ENCODE data around the gene VTI1A. TPM values are rescaled to one million over a fixed set of nuclear protein-coding genes. Genes with fewer than 3 reads are reported as not detected.

The VTI1A gene
- total RNA-seq, 1 donor from 2014 or later, result 39.4 TPM

- no peak for DNase-seq (ENCODE audit: low spot score, unreplicated experiment)
- TF ChIP-seq CTCF (IDR thresholded peaks at IDR 0.05; ENCODE audit: unreplicated experiment), result no peak
Measured at GRCh38 chr10:112663234-112664125, 216.5 kb downstream of the VTI1A start.

GRCh38 chr10:112666094-112666493 is 219.1 kb downstream of the VTI1A start:
- peaks cover 4% of the 10 kb centered on the region for H3K27me3 Mint-ChIP-seq
- DNase-seq (ENCODE audit: low spot score, unreplicated experiment), result no peak
- no peak overlapping the region for H3K4me3 Mint-ChIP-seq (ENCODE audit: low read depth)
- H3K27ac Mint-ChIP-seq, result no peak overlapping the region
- H3K9me3 Mint-ChIP-seq (ENCODE audit: low read depth), result peaks cover 7% of the 10 kb centered on the region
- peaks cover 20% of the 10 kb centered on the region for H3K36me3 Mint-ChIP-seq (ENCODE audit: insufficient read depth)
- TF ChIP-seq CTCF (IDR thresholded peaks at IDR 0.05; ENCODE audit: unreplicated experiment), result no peak
- H3K4me1 Mint-ChIP-seq (ENCODE audit: low read depth), result no peaks in the 10 kb centered on the region

More at GRCh38 chr10:112663234-112664125, 216.5 kb downstream of the VTI1A start:
- Mint-ChIP-seq H3K4me1 (ENCODE audit: low read depth) (peaks cover 10% of the 10 kb centered on the region), H3K9me3 (ENCODE audit: low read depth) (peaks cover 7% of the 10 kb centered on the region), H3K4me3 (ENCODE audit: low read depth) (no peak overlapping the region), H3K36me3 (ENCODE audit: insufficient read depth) (peaks cover 13% of the 10 kb centered on the region), H3K27me3 (peaks cover 4% of the 10 kb centered on the region), H3K27ac (no peak overlapping the region)

GRCh38 chr10:112669989-112670388 is 223.0 kb downstream of the VTI1A start:
- no peak overlapping the region for H3K27ac Mint-ChIP-seq
- DNase-seq (ENCODE audit: low spot score, unreplicated experiment), result no peak
- H3K27me3 Mint-ChIP-seq, result no peaks in the 10 kb centered on the region
- no peak for TF ChIP-seq CTCF (IDR thresholded peaks at IDR 0.05; ENCODE audit: unreplicated experiment)
- H3K36me3 Mint-ChIP-seq (ENCODE audit: insufficient read depth), result peaks cover 9% of the 10 kb centered on the region
- H3K4me3 Mint-ChIP-seq (ENCODE audit: low read depth), result no peak overlapping the region
- H3K4me1 Mint-ChIP-seq (ENCODE audit: low read depth), result peaks cover 8% of the 10 kb centered on the region
- no peaks in the 10 kb centered on the region for H3K9me3 Mint-ChIP-seq (ENCODE audit: low read depth)

GRCh38 chr10:112671743-112672142 is 224.7 kb downstream of the VTI1A start:
- Mint-ChIP-seq H3K4me1 (ENCODE audit: low read depth) (peaks cover 8% of the 10 kb centered on the region), H3K36me3 (ENCODE audit: insufficient read depth) (peaks cover 9% of the 10 kb centered on the region), H3K9me3 (ENCODE audit: low read depth) (no peaks in the 10 kb centered on the region), H3K4me3 (ENCODE audit: low read depth) (no peak overlapping the region), H3K27ac (no peak overlapping the region), H3K27me3 (no peaks in the 10 kb centered on the region)
- no peak for TF ChIP-seq CTCF (IDR thresholded peaks at IDR 0.05; ENCODE audit: unreplicated experiment)
- DNase-seq (ENCODE audit: low spot score, unreplicated experiment), result no peak

GRCh38 chr10:112672706-112673105 is 225.7 kb downstream of the VTI1A start:
- DNase-seq (ENCODE audit: low spot score, unreplicated experiment), result no peak
- H3K4me1 Mint-ChIP-seq (ENCODE audit: low read depth), result peaks cover 8% of the 10 kb centered on the region
- no peak overlapping the region for H3K27ac Mint-ChIP-seq
- peaks cover 9% of the 10 kb centered on the region for H3K36me3 Mint-ChIP-seq (ENCODE audit: insufficient read depth)
- H3K9me3 Mint-ChIP-seq (ENCODE audit: low read depth), result no peaks in the 10 kb centered on the region
- no peak overlapping the region for H3K4me3 Mint-ChIP-seq (ENCODE audit: low read depth)
- no peaks in the 10 kb centered on the region for H3K27me3 Mint-ChIP-seq
- no peak for TF ChIP-seq CTCF (IDR thresholded peaks at IDR 0.05; ENCODE audit: unreplicated experiment)
